ENCODE results near the gene GGN. TPM values are rescaled to one million over a fixed set of nuclear protein-coding genes. Genes with fewer than 3 reads are reported as not detected.
"Not testable (repeated sequence)": the region's sequence is repeated elsewhere in the genome, so short reads cannot be mapped to it uniquely, and the experiment has no call there.

The GGN gene, protein sequence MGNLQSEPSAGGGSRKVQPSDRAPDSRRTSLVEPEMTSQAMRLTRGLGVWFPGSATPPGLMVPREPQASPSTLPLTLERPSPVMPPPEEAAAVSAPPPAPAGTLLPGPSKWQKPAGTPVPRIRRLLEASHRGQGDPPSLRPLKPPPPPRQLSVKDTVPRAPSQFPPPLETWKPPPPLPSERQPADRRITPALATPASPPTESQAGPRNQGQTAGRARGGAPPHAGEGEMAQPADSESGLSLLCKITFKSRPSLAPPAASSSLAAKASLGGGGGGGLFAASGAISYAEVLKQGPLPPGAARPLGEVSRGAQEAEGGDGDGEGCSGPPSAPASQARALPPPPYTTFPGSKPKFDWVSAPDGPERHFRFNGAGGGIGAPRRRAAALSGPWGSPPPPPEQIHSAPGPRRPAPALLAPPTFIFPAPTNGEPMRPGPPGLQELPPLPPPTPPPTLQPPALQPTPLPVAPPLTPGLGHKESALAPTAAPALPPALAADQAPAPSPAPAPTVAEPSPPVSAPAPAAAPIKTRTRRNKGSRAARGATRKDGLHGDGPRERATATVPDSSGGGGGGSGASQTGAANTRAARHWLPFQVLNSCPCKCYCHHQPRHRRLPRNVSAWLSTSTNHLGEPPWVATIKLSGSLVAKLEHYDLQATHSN
- total RNA-seq: 1.0 TPM
- long read RNA-seq, partial matches to known transcripts: 0 of 1 reads
- long read RNA-seq, other reads (novel, unspliced or antisense): 1 of 1 reads

DNA sequence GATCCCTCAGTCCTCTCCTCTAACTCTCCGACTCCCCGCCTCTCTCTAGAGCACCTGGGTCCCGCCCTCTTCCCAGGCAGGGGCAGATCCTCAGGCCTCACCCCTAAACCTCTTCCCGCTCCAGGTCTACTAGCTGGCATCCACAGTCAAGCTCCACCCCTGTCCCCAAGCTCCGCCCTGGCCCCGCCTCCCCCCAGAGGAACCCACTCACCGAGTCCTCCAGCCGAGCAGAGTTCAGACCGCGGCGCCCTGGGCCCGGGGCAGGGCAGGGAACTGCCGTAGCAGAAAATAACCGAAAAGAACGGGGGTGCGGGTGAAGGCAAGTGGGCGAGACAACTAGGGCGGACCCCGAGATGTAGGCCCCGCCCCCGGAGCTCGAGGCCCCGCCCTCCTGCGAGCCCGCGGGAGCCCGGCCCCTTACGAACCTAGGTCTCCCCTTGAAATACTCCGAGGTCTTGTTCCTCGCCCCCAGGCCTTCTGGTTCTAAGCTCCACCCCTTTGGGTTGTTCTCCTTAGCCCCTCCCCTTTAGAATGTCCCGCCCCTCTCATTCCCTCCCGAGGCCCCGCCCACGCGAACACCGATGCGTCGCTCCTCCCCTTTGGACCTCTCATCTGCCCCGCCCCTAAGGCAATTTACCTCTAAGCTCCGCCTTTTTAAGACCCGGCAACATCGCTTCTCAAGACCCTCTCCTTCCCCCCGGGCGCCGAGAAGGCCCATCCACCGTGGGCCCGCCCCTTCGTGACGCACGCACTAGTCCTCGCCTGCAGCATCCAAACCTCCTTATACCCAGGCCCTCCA lies at the start of gene GGN:
TSS of gene GGN (minus strand) at position 485 of the 799 bp plus-strand sequence. CDS start 773 bp downstream, outside the sequence.
- no peak for DNase-seq (ENCODE audit: low spot score)

DNA sequence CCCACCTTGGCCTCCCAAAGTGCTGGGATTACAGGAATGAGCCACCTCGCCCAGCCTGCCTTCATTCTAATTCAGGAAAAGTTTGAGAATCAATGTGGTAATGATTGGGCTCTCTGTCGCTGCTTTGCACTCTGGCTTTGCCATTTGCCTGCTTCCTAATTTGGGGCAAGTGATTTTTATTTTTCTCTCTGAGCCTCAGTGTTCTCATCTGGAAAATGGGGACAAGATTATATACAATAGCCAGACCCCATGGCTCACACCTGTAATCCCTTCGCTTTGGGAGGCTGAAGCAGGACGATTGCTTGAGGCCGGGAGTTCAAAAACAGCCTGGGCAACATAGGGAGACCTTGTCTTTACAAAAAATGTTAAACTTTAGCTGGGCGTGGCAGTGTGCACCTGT lies 49.5 kb upstream of the GGN start:
- no peak for DNase-seq (ENCODE audit: low spot score)

DNA sequence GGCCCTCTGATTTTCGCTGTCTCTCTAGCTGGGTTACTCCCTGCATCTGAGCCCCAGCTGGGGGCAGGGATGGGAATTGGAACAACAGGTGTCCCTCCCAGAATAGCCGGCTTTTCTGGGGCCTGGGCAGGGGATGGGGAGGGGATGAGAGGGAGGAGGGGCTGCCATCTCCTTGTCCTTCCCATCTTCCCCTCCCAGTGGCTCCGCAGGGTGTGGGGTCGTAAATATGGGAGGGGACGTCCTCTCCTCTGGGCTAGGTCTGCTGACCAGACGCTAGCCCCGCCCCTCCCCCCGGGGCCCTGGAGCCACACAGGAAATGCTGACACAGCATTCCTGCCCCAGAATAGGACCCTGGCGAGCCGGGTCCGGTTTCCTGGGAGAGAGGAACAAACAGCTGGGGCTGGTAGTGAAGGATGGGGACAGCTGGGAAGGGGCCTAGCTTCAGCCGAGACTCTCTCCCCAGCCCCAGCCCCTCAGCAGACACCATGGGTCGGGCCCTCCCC lies 46.8 kb upstream of the GGN start:
- no peak for DNase-seq (ENCODE audit: low spot score)

DNA sequence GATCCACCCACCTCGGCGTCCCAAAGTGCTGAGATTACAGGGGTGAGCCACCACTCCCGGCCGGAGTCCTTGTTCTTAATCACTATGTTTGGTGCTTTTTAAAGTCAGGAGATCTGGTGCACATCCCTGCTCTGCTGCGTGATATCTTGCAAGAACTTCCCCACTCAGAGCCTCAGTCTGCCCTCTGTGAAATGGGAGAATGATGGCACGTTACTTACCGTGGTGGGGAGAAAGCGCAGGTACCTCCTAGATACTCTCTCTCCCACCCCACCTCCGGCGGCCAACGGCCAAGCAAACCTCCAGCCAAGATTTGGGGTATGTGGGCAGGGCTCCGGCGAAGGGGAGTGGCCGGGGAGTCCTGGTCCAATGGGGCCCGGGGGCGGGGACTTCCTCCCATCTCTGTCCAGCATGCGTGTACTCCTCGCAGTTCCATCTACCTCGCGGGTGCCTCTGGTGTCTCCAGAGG lies 45.5 kb upstream of the GGN start, which contains the start of gene RYR1:
TSS of gene RYR1 (plus strand) at position 424 of the 466 bp plus-strand sequence. CDS start 139 bp downstream, outside the sequence.
- no peak for DNase-seq (ENCODE audit: low spot score)

DNA sequence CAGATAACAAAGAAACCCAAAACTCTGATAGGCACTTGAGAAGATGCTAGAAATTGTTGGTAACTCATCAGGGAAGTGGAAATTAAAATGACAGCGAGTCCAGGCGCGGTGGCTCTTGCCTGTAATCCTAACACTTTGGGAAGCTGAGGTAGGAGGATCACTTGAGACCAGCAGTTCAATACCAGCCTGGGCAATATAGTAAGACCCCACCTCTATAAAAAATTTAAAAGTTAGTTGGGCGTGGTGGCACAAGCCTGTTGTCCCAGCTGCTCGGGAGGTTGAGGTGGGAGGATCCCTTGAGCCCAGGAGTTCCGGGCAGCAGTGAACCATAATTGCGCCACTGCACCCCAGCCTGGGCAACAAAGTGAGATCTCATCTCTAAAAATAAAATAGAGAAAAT lies 43.1 kb upstream of the GGN start:
- no peak for DNase-seq (ENCODE audit: low spot score)

DNA sequence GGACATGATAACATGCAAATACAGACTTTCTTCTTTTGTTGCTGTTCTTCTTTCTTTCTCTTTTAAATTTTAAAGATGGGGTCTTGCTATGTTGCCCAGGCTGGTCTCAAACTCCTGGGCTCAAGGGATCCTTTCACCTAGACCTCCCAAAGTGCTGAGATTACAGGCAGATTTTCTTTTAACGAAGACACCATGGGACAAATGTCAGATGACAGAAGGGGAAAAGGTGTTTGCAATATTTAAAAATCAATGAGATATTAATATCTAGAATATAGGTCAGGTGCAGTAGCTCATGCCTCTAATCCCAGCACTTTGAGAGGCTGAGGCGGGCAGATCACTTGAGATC lies 42.0 kb upstream of the GGN start:
- no peak for DNase-seq (ENCODE audit: low spot score)

DNA sequence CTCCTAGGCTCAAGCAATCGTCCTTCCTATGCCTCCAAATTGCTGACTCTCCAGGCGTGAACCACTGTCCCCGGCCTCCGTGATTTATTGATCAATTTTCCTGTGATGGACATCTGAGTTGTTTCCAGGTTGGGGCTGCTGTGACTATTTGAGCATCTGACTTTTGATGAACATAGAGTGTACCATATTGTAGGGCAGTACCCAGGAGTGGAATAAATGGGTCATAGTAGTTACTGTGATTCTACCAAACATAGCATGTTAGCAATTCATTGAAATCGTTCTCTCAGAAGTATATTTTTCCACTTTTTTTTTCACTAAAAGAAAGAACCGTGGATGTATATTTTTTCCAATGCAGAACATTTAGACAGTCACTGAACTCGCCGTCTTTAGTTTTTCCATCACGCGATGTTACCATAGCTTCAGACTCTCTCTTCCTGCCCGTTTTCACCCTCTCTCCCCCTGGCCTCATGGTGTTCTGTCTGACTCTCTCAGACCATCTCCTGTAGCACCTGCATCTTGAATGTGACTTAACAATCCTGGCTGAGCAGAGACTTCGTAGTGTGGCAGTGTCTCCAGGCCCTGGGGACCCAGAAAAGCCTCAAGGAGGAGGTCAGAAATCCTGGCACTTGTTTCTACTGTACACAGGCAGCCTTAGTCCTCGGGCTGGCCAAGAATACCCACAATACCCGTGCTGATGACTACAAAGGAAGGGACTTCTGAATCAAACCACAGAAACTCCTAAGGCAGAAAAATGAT lies 41.4 kb upstream of the GGN start:
- no peak for DNase-seq (ENCODE audit: low spot score)

DNA sequence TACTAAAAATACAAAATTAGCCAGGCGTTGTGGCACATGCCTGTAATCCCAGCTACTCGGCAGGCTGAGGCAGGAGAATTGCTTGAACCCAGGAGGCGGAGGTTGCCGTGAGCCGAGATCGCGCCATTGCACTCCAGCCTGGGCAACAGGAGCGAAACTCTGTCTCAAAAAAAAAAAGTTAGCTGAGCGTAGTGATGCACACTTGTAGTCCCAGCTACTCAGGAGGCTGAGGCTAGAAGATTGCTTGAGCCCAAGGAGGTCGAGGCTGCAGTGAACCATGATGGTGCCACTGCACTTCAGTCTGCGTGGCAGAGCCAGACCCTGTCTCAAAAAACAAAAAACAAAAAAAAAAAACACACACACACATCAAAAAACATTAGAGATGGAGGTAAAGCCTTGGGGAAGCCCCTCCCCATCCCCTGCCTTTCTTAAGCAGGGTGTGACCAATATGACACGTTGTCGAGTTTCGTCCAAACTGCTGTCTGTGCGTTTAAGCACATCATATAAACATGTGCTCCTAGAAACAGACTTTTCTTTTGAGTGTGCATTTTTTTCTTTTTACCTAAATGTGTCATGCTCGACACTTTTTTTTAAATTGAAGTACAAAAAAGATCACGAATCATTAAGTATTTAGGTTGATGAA lies 39.3 kb upstream of the GGN start:
- not testable (repeated sequence) for DNase-seq (ENCODE audit: low spot score)

DNA sequence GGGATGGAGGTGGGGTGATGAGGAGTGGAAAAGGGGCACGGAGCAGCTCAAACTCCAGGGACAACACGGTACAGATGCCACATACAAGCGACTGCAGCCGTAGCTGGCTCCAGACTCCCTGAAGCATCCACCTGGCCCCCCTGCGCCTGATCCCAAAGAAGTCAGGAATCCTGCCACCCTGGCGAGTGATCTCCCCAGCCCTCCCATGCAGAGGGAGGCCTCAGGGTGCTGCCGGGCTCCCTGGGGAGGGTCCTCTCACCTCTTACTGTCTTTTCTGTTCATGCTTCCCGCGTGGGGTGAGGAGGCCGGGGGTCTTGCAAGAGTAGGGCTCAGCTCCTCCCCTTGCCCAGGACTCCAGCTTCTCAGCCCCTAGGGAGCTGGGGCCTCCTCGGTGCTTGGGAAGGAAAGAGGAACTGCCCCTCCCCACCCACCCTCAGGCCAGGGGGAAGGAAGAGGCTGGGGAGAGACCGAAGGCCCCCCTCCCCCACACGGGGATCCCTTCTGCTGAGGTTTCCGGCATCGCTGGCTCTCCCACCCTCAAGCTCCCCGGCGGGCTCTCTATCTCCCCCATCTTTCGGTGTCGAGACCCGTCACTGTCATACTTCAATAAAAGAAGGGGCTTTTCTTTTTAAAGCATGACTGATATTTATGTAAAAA lies 38.1 kb upstream of the GGN start, which contains the start of gene RASGRP4:
TSS of gene RASGRP4 (minus strand) at position 410 of the 657 bp plus-strand sequence. CDS start at position 282, 128 bp downstream.
- DNase-seq (ENCODE audit: low spot score): no peak

DNA sequence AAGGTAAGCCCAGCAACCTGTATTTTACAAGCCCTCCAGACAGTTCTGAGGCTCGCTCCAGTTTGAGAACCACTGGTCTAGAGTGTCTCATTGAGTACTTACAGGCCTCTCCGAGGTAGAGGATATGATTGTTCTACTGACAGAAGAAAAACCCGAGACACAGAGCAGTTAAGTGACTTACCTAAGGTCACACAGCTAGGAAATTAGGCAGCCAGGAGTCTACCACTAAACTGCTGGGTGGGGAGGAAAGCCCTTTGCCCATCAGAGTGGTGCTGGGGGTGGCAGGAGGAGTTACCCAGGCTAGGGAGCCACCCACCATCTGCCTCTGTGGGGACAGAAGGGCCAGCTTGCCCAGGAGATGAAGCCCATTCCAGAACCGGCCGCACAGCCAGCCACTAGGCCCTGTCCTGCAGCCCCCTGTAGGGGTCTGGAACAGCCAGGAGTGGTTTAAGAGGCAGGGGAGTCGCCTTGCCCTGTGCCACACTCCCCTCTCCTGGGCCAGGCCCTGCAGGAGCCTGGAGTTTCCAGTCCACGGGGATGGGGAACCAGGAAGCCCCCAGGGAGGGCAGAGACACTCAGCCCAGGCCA lies 37.5 kb upstream of the GGN start:
- DNase-seq (ENCODE audit: low spot score): no peak

DNA sequence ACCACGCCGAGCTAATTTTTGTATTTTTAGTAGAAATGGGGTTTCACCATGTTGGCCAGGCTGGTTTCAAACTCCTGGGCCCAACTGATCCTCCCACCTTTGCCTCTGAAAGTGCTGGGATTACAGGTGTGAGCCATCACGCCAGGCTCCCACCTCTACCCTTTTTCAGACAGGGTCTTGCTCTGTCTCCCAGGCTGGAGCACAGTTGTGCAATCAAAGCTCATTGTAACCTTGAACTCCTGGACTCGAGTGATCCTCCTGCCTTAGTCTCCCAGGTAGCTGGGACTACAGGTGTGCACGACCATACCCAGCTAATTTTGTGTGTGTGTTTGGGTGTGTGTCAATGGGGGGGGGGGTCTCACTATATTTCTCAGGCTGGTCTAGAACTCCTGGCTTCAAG lies 36.4 kb upstream of the GGN start:
- DNase-seq (ENCODE audit: low spot score): no peak

DNA sequence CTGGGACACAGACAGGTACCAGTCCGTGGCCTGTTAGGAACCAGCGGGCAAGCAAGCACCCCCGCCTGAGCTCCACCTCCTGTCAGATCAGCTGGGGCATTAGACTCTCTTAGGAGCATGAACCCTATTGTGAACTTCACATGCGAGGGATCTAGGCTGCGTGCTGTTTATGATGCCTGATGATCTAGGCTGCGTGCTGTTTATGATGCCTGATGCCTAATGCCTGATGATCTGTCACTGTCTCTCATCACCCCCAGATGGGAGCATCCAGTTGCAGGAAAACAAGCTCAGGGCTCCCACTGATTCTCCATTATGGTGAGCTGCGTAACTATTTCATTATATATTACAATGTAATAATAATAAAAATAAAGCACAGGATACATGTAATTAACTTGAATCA lies 34.6 kb upstream of the GGN start:
- no peak for DNase-seq (ENCODE audit: low spot score)

DNA sequence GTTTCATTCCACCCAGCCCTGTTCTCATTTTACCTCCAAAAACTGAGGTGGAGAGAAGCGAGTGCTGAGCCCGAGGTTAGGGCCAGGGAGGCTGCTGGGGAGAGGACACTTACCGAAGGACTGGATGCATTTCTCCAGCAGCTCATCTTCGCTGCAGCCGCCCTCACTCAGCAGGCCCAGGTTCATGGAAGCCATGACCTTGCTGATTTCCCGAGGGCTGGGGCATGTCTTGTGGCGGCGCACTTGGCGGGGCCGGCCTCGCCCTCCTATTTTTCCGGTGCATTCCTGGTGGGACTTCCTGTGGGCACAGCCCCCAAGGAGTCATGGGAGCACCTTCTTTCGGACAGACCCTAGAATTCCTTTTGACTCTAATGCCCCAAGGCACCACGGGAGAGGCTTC lies 34.0 kb upstream of the GGN start:
- DNase-seq (ENCODE audit: low spot score): no peak

DNA sequence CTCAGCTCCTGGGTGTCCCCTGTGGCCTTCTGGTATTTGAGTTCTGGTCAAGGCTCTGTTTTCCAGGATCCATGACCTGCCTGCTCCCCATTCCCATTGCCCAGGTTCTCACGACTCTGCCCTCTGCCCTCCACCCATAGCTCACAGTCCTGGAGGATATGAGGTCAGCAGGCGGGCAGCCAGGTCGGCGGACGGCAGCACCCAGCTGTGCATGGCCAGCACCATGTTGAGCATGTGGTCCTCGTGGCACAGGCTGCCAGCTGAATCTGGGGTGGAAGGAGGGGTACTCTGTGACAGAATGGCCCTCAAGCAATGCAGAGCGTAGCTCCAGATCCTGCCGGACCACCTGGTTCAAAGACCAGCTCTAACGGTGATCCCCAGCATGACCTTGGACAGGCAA lies 33.1 kb upstream of the GGN start:
- no peak for DNase-seq (ENCODE audit: low spot score)

DNA sequence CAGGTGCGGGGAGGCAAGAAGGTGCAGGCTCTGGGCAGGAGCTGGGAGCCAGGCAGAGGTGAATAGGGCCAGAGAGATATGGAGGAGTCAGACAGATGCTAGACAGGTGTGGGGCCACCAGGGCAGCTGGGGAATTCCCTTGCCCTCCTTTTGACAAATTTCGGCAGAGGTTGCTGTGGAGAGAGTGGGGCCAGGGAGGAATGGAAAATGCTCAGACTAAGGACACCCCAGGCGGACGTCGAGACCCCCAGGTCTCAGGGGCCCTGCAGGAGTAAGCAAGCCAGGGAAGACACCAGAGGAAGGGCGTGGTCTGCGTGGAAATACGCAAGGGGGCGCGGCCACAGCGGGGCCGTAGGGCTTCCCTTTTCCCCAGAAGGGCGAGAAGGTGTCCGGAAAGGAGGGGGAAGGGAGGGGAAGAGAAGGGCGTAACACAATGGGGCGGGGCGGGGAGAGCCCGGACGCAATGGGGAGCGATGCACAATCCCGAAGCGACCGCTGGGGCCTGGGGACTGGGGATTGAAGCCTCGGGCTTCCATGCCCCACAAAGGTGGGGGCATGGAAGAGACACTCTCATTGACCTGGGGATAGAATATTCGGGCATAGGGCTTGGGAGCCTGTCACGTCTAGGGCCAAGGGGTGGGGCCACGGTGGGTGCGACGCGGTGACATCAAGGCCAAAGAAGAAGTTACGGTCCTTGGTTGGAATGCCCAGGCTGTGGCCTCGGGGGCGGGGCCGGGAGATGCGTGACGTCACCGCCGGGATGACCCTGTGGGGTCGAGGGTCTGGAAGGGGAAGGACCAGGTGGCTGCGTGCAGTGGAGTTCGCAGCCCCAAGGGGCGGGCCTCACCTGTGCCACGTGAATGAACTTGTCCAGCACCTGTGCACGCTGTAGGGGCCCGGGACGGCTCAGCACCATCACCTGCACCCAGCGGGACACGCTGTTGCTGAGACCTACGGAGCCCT lies 30.0 kb upstream of the GGN start:
- DNase-seq (ENCODE audit: low spot score): no peak

DNA sequence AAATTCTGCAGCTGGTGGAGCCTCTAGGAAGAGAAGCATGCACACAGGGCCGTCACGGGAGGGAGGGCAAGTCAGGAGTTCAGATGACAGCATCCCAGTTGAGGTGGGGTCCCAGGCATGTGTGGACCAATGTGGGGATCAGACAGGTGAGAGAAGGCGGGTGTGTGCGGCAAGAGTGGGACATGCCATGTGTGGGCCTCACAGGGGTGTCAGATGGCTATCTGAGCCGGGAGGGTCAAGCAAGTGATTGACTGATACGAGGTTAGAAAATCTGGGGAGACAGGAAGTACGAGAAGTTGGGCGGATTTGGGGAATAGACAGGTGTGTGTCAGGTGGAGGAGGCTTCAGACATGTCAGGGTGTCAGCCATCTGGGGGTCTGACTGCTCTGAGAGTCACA lies 29.3 kb upstream of the GGN start:
- DNase-seq (ENCODE audit: low spot score): no peak

DNA sequence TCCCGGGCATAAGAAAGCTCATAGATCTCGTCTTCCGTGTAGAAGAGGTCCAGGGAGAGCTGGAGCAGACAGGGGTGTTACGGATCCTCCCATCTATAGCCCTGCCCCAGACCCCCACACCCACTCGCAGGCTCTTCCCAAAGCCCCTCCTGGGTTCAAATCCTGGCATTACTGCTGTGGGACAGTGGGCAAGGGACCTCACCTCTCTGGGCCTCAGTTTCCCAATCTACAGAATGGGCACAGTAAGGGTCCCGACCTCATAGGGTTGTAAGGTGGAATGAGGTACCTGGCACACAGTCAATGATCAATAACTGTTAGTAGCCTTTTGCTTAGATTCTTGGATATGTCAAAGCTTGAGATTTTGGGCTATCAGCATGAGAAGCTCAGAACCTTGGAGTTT lies 25.6 kb upstream of the GGN start:
- DNase-seq (ENCODE audit: low spot score): no peak

DNA sequence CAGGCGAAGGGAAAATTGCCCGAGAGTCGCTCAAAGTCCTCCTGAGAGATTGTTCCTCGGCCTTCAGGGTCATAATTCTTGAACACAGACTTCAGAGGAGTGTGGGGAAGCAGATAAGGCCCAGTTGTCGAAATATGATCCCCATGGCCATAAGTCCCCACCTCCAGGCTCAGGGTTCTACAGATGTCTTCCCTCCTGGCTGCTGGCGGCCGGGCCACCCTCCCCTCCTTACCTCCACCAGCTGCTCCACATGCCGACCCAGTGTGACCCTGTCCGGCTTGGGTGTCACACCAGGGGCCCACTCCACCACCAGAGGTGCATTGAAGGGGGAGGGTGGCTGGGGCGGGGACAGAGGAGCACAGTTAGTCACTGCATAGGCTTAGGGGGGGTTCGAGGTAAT lies 25.1 kb upstream of the GGN start:
- DNase-seq (ENCODE audit: low spot score): no peak
